RWPE2 (cell line): ENCODE measurements around the gene COL11A1.
A peak's percentile ranks its signal among the peaks of the same experiment; 100 is the strongest.

ENCODE experiments used
- ATAC-seq: fragments of 200-7000 bp; cut with Tn5 transposase; 3 replicates; pipeline ENCODE4 v1.9.1; 2021; ENCODE audit warnings: low read depth
- DNase-seq: peaks from one replicate; pipeline ENCODE4 v3.0.0-alpha.2; 2020; ENCODE audit warnings: low spot score
- H3K27ac ChIP-seq: fragments of 450-650 bp; 2 replicates; pipeline ENCODE4 v1.5.1; 2017; ENCODE audit warnings: mild to moderate bottlenecking; ENCODE audit not compliant: poor library complexity, severe bottlenecking
- H3K27me3 ChIP-seq: fragments of 250-450 bp; sonication (Bioruptor Pico); 2 replicates; pipeline ENCODE4 v1.5.1; 2021; ENCODE audit warnings: mild to moderate bottlenecking, moderate library complexity; ENCODE audit not compliant: insufficient read depth, poor library complexity, severe bottlenecking
- H3K36me3 ChIP-seq: fragments of 250-450 bp; sonication (Bioruptor Pico); 2 replicates; pipeline ENCODE4 v1.5.1; 2020; ENCODE audit warnings: low read depth, mild to moderate bottlenecking, moderate library complexity
- H3K4me1 ChIP-seq: fragments of 250-450 bp; sonication (Bioruptor Pico); 2 replicates; pipeline ENCODE4 v1.5.1; 2021; ENCODE audit warnings: mild to moderate bottlenecking, moderate library complexity; ENCODE audit not compliant: insufficient read depth, poor library complexity, severe bottlenecking
- H3K4me3 ChIP-seq: fragments of 250-450 bp; sonication (Bioruptor Pico); 2 replicates; pipeline ENCODE4 v1.5.1; 2021; ENCODE audit warnings: mild to moderate bottlenecking, moderate library complexity; ENCODE audit not compliant: severe bottlenecking
- H3K9me3 ChIP-seq: fragments of 250-450 bp; sonication (Bioruptor Pico); 2 replicates; pipeline ENCODE4 v1.5.1; 2021; ENCODE audit warnings: mild to moderate bottlenecking, moderate library complexity; ENCODE audit not compliant: severe bottlenecking
- CTCF ChIP-seq: fragments of 450-650 bp; IDR thresholded peaks from one replicate; pipeline ENCODE4 v1.5.1; 2017; ENCODE audit warnings: mild to moderate bottlenecking, moderate library complexity; ENCODE audit not compliant: poor library complexity, severe bottlenecking

COL11A1 gene

DNA sequence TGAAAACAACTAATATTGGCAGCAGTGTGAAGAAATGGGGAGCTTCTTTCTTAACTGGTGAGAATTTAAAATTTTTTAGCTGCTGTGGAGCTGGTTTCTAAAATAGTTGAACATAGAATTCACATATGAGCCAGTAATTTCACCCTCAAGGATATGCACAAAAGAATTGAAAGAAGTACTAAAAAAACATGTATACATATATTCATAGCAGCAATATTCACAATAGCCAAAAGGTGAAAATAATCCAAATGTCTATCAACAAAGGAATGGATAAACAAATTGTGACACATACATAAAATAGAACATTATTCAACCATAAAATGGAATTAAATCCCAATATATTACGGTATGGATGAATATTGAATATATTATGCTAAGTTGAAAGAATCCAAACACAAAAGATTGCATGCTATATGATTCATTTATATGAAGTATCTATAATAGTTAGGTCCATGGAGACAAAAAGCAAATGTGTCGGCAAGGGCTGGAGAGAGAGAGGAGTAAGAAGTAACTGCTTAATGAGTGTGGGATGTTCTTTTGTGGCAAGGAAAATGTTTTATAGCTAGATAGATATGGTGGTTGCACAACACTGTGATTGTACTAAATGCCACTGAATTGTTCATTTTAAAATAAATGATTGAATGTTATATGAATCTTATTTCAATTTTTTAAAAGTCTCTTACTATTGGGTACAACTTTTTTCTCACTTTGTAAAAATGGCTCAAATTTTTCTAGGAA lies 14.8 kb upstream of the COL11A1 start:
- no peaks in the 10 kb centered on the region for H3K27me3 ChIP-seq
- ATAC-seq (no peak), DNase-seq (no peak)
- TF ChIP-seq CTCF: no peak
- no peak overlapping the region for H3K4me3 ChIP-seq
- no peak overlapping the region for H3K27ac ChIP-seq
- H3K9me3 ChIP-seq: peaks cover 2% of the 10 kb centered on the region
- H3K36me3 ChIP-seq: no peaks in the 10 kb centered on the region
- no peaks in the 10 kb centered on the region for H3K4me1 ChIP-seq

GRCh38 chr1:103120981-103121380 lies 12.7 kb upstream of the COL11A1 start:
- DNase-seq: no peak
- Histone ChIP-seq H3K9me3 (peaks cover 2% of the 10 kb centered on the region), H3K4me1 (no peaks in the 10 kb centered on the region), H3K27ac (no peak overlapping the region), H3K36me3 (no peaks in the 10 kb centered on the region), H3K27me3 (no peaks in the 10 kb centered on the region), H3K4me3 (no peak overlapping the region)
- ATAC-seq: no peak
- no peak for TF ChIP-seq CTCF

DNA sequence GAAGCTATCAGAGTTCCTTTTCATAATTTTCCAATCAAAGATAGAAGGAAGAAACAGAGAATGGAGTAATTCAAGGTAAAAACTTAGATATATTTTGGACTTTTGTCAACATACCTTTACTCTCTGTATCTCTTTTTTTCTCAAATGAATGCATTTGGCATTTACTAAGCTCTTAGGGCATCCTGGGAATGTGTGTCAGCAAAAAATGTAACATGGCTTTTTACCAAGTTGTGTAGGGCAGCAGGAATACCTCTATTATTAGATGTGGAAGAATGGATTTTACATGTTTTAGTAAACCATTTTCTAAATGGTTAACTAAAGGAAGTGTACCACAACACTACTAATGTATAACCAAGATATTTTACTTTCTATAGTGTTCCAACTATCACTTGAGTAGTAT lies 4.2 kb upstream of the COL11A1 start:
- H3K27me3 ChIP-seq: no peaks in the 10 kb centered on the region
- H3K27ac ChIP-seq: peak overlapping the region; percentile 75
- DNase-seq (no peak), ATAC-seq (no peak)
- peaks cover 22% of the 10 kb centered on the region for H3K4me1 ChIP-seq
- H3K4me3 ChIP-seq: no peak overlapping the region
- H3K36me3 ChIP-seq: no peaks in the 10 kb centered on the region
- H3K9me3 ChIP-seq: no peaks in the 10 kb centered on the region
- no peak for TF ChIP-seq CTCF

DNA sequence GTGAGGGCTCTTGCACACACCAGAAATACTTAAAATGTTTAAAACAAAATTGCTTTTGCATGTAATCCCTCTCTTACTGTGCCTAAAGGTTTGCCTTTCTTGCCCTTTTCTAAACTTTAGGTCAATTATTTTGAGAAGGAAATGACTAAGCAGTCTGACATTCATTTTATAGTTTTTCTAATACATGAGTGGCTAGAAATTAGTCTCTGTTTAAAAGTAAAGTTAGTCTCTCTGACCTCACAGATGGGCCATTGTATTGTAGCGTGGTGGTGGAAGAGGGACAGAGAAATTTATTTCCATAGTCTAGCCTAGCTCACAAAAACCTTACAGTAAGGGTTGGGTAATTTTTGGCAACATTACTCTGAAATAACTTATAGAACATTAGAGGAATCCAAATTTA lies 3.6 kb upstream of the COL11A1 start:
- no peak overlapping the region for H3K4me3 ChIP-seq
- no peaks in the 10 kb centered on the region for H3K27me3 ChIP-seq
- peak; percentile 78 for ATAC-seq
- TF ChIP-seq CTCF: no peak
- no peaks in the 10 kb centered on the region for H3K9me3 ChIP-seq
- H3K4me1 ChIP-seq: peaks cover 22% of the 10 kb centered on the region
- H3K27ac ChIP-seq: peak overlapping the region; percentile 75
- no peak for DNase-seq
- no peaks in the 10 kb centered on the region for H3K36me3 ChIP-seq

- no peak for DNase-seq
These were observed 2.4 kb upstream of the COL11A1 start for GRCh38 chr1:103110701-103111100.

More at GRCh38 chr1:103110701-103111100, 2.4 kb upstream of the COL11A1 start:
- no peak overlapping the region for H3K4me3 ChIP-seq
- ATAC-seq: no peak
- no peak overlapping the region for H3K27ac ChIP-seq
- no peaks in the 10 kb centered on the region for H3K9me3 ChIP-seq
- no peaks in the 10 kb centered on the region for H3K27me3 ChIP-seq
- TF ChIP-seq CTCF: no peak
- no peaks in the 10 kb centered on the region for H3K36me3 ChIP-seq
- H3K4me1 ChIP-seq: peaks cover 22% of the 10 kb centered on the region
